B cell (primary cell): ENCODE measurements around the gene ADGRV1.

Source experiments
- EZH2 ChIP-seq: IDR thresholded peaks from 2 replicates; pipeline ENCODE4 v1.6.1; 2012; ENCODE audit warnings: borderline replicate concordance, low read depth, mild to moderate bottlenecking, moderate library complexity, low read length; ENCODE audit not compliant: insufficient read depth, poor library complexity, severe bottlenecking
- TF ChIP-seq, protein P1 (sequence below): fragments of 200-600 bp; IDR thresholded peaks from one replicate; pipeline ENCODE4 v1.8.0; 2022; ENCODE audit warnings: antibody characterized with exemption, mild to moderate bottlenecking

DNA sequence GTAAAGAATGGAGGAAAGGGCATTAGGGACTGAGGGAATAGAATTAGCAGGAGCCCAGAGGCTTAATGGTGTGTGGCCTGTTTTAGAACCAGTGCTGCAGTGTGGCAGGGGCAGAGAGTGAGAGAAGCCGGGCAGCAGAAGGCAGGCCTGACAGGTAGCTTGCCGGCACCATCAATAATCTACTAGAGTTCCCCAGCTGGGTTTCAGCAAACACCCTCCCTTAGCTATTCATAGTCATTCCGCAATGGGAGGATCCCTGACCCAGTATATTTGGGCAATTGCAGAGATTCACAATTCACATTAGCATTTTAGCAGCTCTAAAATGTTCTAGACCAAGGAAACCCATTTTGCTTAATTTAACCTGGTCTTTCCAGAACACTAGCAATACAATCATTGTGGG lies 596.7 kb downstream of the ADGRV1 start:
- TF ChIP-seq, protein P1, sequence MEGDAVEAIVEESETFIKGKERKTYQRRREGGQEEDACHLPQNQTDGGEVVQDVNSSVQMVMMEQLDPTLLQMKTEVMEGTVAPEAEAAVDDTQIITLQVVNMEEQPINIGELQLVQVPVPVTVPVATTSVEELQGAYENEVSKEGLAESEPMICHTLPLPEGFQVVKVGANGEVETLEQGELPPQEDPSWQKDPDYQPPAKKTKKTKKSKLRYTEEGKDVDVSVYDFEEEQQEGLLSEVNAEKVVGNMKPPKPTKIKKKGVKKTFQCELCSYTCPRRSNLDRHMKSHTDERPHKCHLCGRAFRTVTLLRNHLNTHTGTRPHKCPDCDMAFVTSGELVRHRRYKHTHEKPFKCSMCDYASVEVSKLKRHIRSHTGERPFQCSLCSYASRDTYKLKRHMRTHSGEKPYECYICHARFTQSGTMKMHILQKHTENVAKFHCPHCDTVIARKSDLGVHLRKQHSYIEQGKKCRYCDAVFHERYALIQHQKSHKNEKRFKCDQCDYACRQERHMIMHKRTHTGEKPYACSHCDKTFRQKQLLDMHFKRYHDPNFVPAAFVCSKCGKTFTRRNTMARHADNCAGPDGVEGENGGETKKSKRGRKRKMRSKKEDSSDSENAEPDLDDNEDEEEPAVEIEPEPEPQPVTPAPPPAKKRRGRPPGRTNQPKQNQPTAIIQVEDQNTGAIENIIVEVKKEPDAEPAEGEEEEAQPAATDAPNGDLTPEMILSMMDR: no peak
- no peak for TF ChIP-seq EZH2
